ENCODE measurements around the gene NEDD4.
A peak's percentile ranks its signal among the peaks of the same experiment; 100 is the strongest.
"Not testable (repeated sequence)": the region's sequence is repeated elsewhere in the genome, so short reads cannot be mapped to it uniquely, and the experiment has no call there.

The NEDD4 gene

GRCh38 chr15:55834331-55834730 is 159.1 kb downstream of the NEDD4 start:
- DNase-seq (ENCODE audit: low read depth in 1 of 2, low spot score in 1 of 2), result no peak

- DNase-seq (ENCODE audit: low read depth in 1 of 2, low spot score in 1 of 2), result no peak
Measured at GRCh38 chr15:55829826-55830225, 163.6 kb downstream of the NEDD4 start.

- no peak for DNase-seq (ENCODE audit: low read depth in 1 of 2, low spot score in 1 of 2)
Measured at GRCh38 chr15:55827955-55828354, 165.5 kb downstream of the NEDD4 start.

GRCh38 chr15:55827204-55827603 is 166.2 kb downstream of the NEDD4 start:
- DNase-seq (ENCODE audit: low read depth in 1 of 2, low spot score in 1 of 2), result no peak

GRCh38 chr15:55824857-55825613 is 168.4 kb downstream of the NEDD4 start:
- DNase-seq (ENCODE audit: low read depth in 1 of 2, low spot score in 1 of 2), result no peak

GRCh38 chr15:55823699-55824340 is 169.6 kb downstream of the NEDD4 start:
- DNase-seq (ENCODE audit: low read depth in 1 of 2, low spot score in 1 of 2), result no peak

GRCh38 chr15:55823191-55823670 is 170.2 kb downstream of the NEDD4 start:
- DNase-seq (ENCODE audit: low read depth in 1 of 2, low spot score in 1 of 2), result no peak

- DNase-seq (ENCODE audit: low read depth in 1 of 2, low spot score in 1 of 2), result not testable (repeated sequence)
Measured at GRCh38 chr15:55821740-55822139, 171.7 kb downstream of the NEDD4 start.

- no peak for DNase-seq (ENCODE audit: low read depth in 1 of 2, low spot score in 1 of 2)
Measured at GRCh38 chr15:55820043-55820442, 173.4 kb downstream of the NEDD4 start.

GRCh38 chr15:55819397-55820034 is 173.9 kb downstream of the NEDD4 start:
- no peak for DNase-seq (ENCODE audit: low read depth in 1 of 2, low spot score in 1 of 2)

- no peak for DNase-seq (ENCODE audit: low read depth in 1 of 2, low spot score in 1 of 2)
Measured at GRCh38 chr15:55816017-55816416, 177.4 kb downstream of the NEDD4 start.

GRCh38 chr15:55802600-55803376 is 190.6 kb downstream of the NEDD4 start:
- no peak for DNase-seq (ENCODE audit: low read depth in 1 of 2, low spot score in 1 of 2)

- DNase-seq (ENCODE audit: low read depth in 1 of 2, low spot score in 1 of 2), result no peak
Measured at GRCh38 chr15:55800216-55800615, 193.2 kb downstream of the NEDD4 start.

- DNase-seq (ENCODE audit: low read depth in 1 of 2, low spot score in 1 of 2), result no peak
Measured at GRCh38 chr15:55799291-55800212, 193.9 kb downstream of the NEDD4 start.

GRCh38 chr15:55796321-55796965 is 197.0 kb downstream of the NEDD4 start:
- no peak for DNase-seq (ENCODE audit: low read depth in 1 of 2, low spot score in 1 of 2)

- no peak for DNase-seq (ENCODE audit: low read depth in 1 of 2, low spot score in 1 of 2)
Measured at GRCh38 chr15:55795031-55795430, 198.4 kb downstream of the NEDD4 start.

GRCh38 chr15:55791551-55792400 is 201.6 kb downstream of the NEDD4 start:
- DNase-seq (ENCODE audit: low read depth in 1 of 2, low spot score in 1 of 2), result no peak

GRCh38 chr15:55789066-55789660 is 204.2 kb downstream of the NEDD4 start:
- DNase-seq (ENCODE audit: low read depth in 1 of 2, low spot score in 1 of 2), result peak; percentile 4 to 6

Data from stimulated activated CD4-positive, alpha-beta T cell treated with anti-CD3 and anti-CD28 coated beads, Interleukin-15, amount 100 ng/mL, for 1 hour (primary cell).